ENCODE measurements around the gene GRID1.

DNA sequence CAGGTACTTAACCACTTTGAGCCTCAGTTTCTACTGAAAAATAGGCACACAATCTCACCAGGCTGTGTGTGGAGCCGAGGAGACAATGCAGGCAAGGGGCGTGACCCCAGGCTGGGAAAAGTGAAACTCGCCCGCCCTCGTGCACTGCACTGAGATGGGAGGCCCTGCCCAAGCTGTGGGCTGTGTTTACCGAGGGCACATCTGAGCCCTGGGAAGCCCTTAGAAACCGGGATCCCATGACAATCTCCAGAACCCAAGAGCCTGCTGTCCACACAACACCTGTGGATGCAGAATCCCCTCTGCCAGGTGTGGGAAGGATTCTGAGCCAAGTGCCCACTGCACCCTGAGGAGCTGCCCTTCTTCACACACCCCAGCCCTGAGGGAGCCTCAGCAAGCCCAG is 198.3 kb downstream of the GRID1 start:
- TF ChIP-seq POLR2A (IDR thresholded peaks at IDR 0.05): no peak
- TF ChIP-seq, protein P1, sequence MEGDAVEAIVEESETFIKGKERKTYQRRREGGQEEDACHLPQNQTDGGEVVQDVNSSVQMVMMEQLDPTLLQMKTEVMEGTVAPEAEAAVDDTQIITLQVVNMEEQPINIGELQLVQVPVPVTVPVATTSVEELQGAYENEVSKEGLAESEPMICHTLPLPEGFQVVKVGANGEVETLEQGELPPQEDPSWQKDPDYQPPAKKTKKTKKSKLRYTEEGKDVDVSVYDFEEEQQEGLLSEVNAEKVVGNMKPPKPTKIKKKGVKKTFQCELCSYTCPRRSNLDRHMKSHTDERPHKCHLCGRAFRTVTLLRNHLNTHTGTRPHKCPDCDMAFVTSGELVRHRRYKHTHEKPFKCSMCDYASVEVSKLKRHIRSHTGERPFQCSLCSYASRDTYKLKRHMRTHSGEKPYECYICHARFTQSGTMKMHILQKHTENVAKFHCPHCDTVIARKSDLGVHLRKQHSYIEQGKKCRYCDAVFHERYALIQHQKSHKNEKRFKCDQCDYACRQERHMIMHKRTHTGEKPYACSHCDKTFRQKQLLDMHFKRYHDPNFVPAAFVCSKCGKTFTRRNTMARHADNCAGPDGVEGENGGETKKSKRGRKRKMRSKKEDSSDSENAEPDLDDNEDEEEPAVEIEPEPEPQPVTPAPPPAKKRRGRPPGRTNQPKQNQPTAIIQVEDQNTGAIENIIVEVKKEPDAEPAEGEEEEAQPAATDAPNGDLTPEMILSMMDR (IDR thresholded peaks at IDR 0.05): no peak

Data from lower leg skin (tissue), 3 donors.